ENCODE measurements around the gene SPATS2.

DNA sequence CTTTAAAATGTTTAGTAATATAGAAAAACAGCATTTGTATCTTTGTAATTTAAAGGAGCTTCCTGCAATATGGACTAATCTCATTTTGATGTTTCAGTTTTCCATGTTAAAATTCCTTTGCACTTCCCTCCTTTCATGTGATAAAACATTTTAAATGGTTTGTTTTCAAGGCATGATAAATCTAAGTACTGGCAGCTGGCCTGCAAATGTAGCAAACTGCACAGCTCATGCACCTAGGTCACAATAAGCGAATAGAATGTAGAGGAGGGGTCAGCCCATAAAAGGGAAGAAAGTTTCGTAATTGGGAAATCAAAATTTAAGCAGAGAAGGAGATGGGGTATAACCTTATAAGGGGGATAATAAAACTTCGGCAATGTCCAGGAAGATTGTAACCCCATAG is 91.6 kb downstream of the SPATS2 start:
- TF ChIP-seq, protein P1, sequence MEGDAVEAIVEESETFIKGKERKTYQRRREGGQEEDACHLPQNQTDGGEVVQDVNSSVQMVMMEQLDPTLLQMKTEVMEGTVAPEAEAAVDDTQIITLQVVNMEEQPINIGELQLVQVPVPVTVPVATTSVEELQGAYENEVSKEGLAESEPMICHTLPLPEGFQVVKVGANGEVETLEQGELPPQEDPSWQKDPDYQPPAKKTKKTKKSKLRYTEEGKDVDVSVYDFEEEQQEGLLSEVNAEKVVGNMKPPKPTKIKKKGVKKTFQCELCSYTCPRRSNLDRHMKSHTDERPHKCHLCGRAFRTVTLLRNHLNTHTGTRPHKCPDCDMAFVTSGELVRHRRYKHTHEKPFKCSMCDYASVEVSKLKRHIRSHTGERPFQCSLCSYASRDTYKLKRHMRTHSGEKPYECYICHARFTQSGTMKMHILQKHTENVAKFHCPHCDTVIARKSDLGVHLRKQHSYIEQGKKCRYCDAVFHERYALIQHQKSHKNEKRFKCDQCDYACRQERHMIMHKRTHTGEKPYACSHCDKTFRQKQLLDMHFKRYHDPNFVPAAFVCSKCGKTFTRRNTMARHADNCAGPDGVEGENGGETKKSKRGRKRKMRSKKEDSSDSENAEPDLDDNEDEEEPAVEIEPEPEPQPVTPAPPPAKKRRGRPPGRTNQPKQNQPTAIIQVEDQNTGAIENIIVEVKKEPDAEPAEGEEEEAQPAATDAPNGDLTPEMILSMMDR (IDR thresholded peaks at IDR 0.05), result no peak
- TF ChIP-seq POLR2AphosphoS5 (IDR thresholded peaks at IDR 0.05; ENCODE audit: low read depth, low read length), result no peak
- TF ChIP-seq, protein P2, sequence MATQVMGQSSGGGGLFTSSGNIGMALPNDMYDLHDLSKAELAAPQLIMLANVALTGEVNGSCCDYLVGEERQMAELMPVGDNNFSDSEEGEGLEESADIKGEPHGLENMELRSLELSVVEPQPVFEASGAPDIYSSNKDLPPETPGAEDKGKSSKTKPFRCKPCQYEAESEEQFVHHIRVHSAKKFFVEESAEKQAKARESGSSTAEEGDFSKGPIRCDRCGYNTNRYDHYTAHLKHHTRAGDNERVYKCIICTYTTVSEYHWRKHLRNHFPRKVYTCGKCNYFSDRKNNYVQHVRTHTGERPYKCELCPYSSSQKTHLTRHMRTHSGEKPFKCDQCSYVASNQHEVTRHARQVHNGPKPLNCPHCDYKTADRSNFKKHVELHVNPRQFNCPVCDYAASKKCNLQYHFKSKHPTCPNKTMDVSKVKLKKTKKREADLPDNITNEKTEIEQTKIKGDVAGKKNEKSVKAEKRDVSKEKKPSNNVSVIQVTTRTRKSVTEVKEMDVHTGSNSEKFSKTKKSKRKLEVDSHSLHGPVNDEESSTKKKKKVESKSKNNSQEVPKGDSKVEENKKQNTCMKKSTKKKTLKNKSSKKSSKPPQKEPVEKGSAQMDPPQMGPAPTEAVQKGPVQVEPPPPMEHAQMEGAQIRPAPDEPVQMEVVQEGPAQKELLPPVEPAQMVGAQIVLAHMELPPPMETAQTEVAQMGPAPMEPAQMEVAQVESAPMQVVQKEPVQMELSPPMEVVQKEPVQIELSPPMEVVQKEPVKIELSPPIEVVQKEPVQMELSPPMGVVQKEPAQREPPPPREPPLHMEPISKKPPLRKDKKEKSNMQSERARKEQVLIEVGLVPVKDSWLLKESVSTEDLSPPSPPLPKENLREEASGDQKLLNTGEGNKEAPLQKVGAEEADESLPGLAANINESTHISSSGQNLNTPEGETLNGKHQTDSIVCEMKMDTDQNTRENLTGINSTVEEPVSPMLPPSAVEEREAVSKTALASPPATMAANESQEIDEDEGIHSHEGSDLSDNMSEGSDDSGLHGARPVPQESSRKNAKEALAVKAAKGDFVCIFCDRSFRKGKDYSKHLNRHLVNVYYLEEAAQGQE (IDR thresholded peaks at IDR 0.05; ENCODE audit: insufficient read depth in 1 of 2, low read depth in 2 of 2, low read length in 1 of 2), result no peak
- TF ChIP-seq SIN3A (IDR thresholded peaks at IDR 0.05; ENCODE audit: borderline replicate concordance, insufficient read depth, low read depth, low read length), result no peak

Measured in Panc1 (cell line).